Hepatocyte (in vitro differentiated cells): ENCODE results near the gene NT5C1B. TPM values are rescaled to one million over a fixed set of nuclear protein-coding genes. Genes with fewer than 3 reads are reported as not detected.

Experiments used
- DNase-seq: peaks from one replicate; pipeline ENCODE4 v3.0.0-alpha.2; 2016; ENCODE audit warnings: low spot score
- H2AFZ ChIP-seq: fragments of 200-600 bp; sonication (generic); 2 replicates; pipeline ENCODE4 v1.6.0; 2016; ENCODE audit warnings: antibody characterized with exemption, mild to moderate bottlenecking
- H3K27ac ChIP-seq: fragments of 200-600 bp; sonication (generic); 2 replicates; pipeline ENCODE4 v1.5.1; 2016; ENCODE audit warnings: mild to moderate bottlenecking
- H3K27me3 ChIP-seq: fragments of 200-600 bp; sonication (generic); 2 replicates; pipeline ENCODE4 v1.6.1; 2016
- H3K36me3 ChIP-seq: fragments of 200-600 bp; sonication (generic); replicated peaks from 2 replicates; pipeline ENCODE4 v1.5.1; 2016; ENCODE audit warnings: low read depth; ENCODE audit not compliant: insufficient read depth
- H3K4me1 ChIP-seq: fragments of 200-600 bp; sonication (generic); 2 replicates; pipeline ENCODE4 v1.5.1; 2016; ENCODE audit warnings: mild to moderate bottlenecking, moderate library complexity; ENCODE audit not compliant: insufficient read depth
- H3K4me2 ChIP-seq: fragments of 200-600 bp; sonication (generic); 2 replicates; pipeline ENCODE4 v1.6.0; 2016
- H3K4me3 ChIP-seq: fragments of 200-600 bp; sonication (generic); 2 replicates; pipeline ENCODE4 v1.5.1; 2016; ENCODE audit warnings: mild to moderate bottlenecking
- H3K79me2 ChIP-seq: fragments of 200-600 bp; sonication (generic); 2 replicates; pipeline ENCODE4 v1.6.0; 2017; ENCODE audit warnings: mild to moderate bottlenecking
- H3K9me2 ChIP-seq: fragments of 200-600 bp; sonication (generic); replicated peaks from 2 replicates; pipeline ENCODE4 v1.6.0; 2017; ENCODE audit warnings: mild to moderate bottlenecking; ENCODE audit not compliant: insufficient read depth
- H3K9me3 ChIP-seq: fragments of 200-600 bp; sonication (generic); 2 replicates; pipeline ENCODE4 v1.5.1; 2016; ENCODE audit warnings: low read depth, mild to moderate bottlenecking
- H4K20me1 ChIP-seq: fragments of 200-600 bp; sonication (generic); 2 replicates; pipeline ENCODE4 v1.6.0; 2016; ENCODE audit warnings: mild to moderate bottlenecking; ENCODE audit not compliant: insufficient read depth, poor library complexity, severe bottlenecking
- CTCF ChIP-seq: fragments of 200-600 bp; sonication (generic); IDR thresholded peaks from 2 replicates; pipeline ENCODE4 v1.5.1; 2016; ENCODE audit warnings: antibody characterized with exemption, mild to moderate bottlenecking; ENCODE audit not compliant: poor library complexity
- EZH2 ChIP-seq: fragments of 200-600 bp; sonication (generic); IDR thresholded peaks from 2 replicates; pipeline ENCODE4 v1.6.1; 2016; ENCODE audit warnings: antibody characterized with exemption, mild to moderate bottlenecking, borderline replicate concordance
- EZH2phosphoT487 ChIP-seq: fragments of 200-600 bp; sonication (generic); IDR thresholded peaks from one replicate; pipeline ENCODE4 v1.6.1; 2018; ENCODE audit warnings: antibody characterized with exemption, mild to moderate bottlenecking, low read depth, moderate library complexity; ENCODE audit not compliant: unreplicated experiment, severe bottlenecking
- WGBS: methylation state at CpG from one replicate; pipeline ENCODE4 v1.1.6; 2016; ENCODE audit warnings: low lambda C conversion rate; ENCODE audit errors: missing lambda C conversion rate; 5-methylcytosine and 5-hydroxymethylcytosine counted together
- polyA plus RNA-seq: library from polyadenylated mRNA; unstranded; fragments of >200 nt; fragmentation: Nextera tagmentation; extraction: Ambion mirVana; gene quantifications from 2 replicates; pipeline ENCODE4 v1.2.1, GENCODE V29; 2016
- total RNA-seq: library from RNA; depleted of rRNA; stranded (reverse); fragments of >200 nt; gene quantifications from 2 replicates; pipeline ENCODE4 v1.2.3, GENCODE V29; 2014

Gene NT5C1B
- total and polyA plus RNA-seq, 2 experiments from 2014 or later, result 0.22 TPM; not detected in 1

- DNase-seq, result no peak
- H4K20me1 ChIP-seq, result no peaks in the 10 kb centered on the region
- H3K27ac ChIP-seq, result no peak overlapping the region
- H3K9me3 ChIP-seq, result no peaks in the 10 kb centered on the region
- H3K4me2 ChIP-seq, result no peak overlapping the region
- no peaks in the 10 kb centered on the region for H3K9me2 ChIP-seq
- no peaks in the 10 kb centered on the region for H3K4me1 ChIP-seq
- no peak overlapping the region for H3K4me3 ChIP-seq
- TF ChIP-seq CTCF (no peak), EZH2phosphoT487 (no peak), EZH2 (no peak)
- no peak overlapping the region for H2AFZ ChIP-seq
- H3K36me3 ChIP-seq, result no peaks in the 10 kb centered on the region
- H3K79me2 ChIP-seq, result no peaks in the 10 kb centered on the region
- no peaks in the 10 kb centered on the region for H3K27me3 ChIP-seq
- 100% methylated on average over 1 of the region's 1 CpG for WGBS
Observed at GRCh38 chr2:18536697-18537096, 52.7 kb downstream of the NT5C1B start.

- Histone ChIP-seq H3K4me2 (no peak overlapping the region), H3K4me3 (no peak overlapping the region), H3K36me3 (no peaks in the 10 kb centered on the region), H3K27ac (no peak overlapping the region), H4K20me1 (no peaks in the 10 kb centered on the region), H3K27me3 (no peaks in the 10 kb centered on the region), H3K79me2 (no peaks in the 10 kb centered on the region), H3K9me2 (no peaks in the 10 kb centered on the region), H3K9me3 (no peaks in the 10 kb centered on the region), H2AFZ (no peak overlapping the region), H3K4me1 (no peaks in the 10 kb centered on the region)
- no peak for DNase-seq
- TF ChIP-seq CTCF (no peak), EZH2 (no peak), EZH2phosphoT487 (no peak)
- 26% methylated on average over 7 of the region's 7 CpGs for WGBS
Observed at GRCh38 chr2:18536100-18536499, 53.3 kb downstream of the NT5C1B start.

GRCh38 chr2:18531194-18531593 is 58.2 kb downstream of the NT5C1B start:
- Histone ChIP-seq H2AFZ (no peak overlapping the region), H4K20me1 (no peaks in the 10 kb centered on the region), H3K36me3 (no peaks in the 10 kb centered on the region), H3K9me3 (no peaks in the 10 kb centered on the region), H3K79me2 (no peaks in the 10 kb centered on the region), H3K4me3 (no peak overlapping the region), H3K9me2 (no peaks in the 10 kb centered on the region), H3K27me3 (no peaks in the 10 kb centered on the region), H3K27ac (peak overlapping the region; percentile 43), H3K4me1 (peaks cover 4% of the 10 kb centered on the region), H3K4me2 (no peak overlapping the region)
- DNase-seq, result peak; percentile 19
- TF ChIP-seq EZH2, result no peak
- 29% methylated on average over 1 of the region's 1 CpG for WGBS

- no peak for TF ChIP-seq EZH2
- no peak for TF ChIP-seq EZH2phosphoT487
- no peak for TF ChIP-seq CTCF
- no peak overlapping the region for H3K4me2 ChIP-seq
- peaks cover 4% of the 10 kb centered on the region for H3K4me1 ChIP-seq
- H3K36me3 ChIP-seq, result no peaks in the 10 kb centered on the region
- no peaks in the 10 kb centered on the region for H3K27me3 ChIP-seq
- H4K20me1 ChIP-seq, result no peaks in the 10 kb centered on the region
- no peak for DNase-seq
- over 99% methylated on average over 4 of the region's 4 CpGs for WGBS
- H3K4me3 ChIP-seq, result no peak overlapping the region
- H3K9me3 ChIP-seq, result no peaks in the 10 kb centered on the region
- no peak overlapping the region for H3K27ac ChIP-seq
- H2AFZ ChIP-seq, result no peak overlapping the region
- no peaks in the 10 kb centered on the region for H3K79me2 ChIP-seq
- H3K9me2 ChIP-seq, result no peaks in the 10 kb centered on the region
Observed at GRCh38 chr2:18527822-18528221, 61.5 kb downstream of the NT5C1B start.
